Urinary bladder (tissue), 4 donors: ENCODE data around the gene PPP2R2D. TPM values are rescaled to one million over a fixed set of nuclear protein-coding genes. Genes with fewer than 3 reads are reported as not detected.
"Not testable (repeated sequence)": the region's sequence is repeated elsewhere in the genome, so short reads cannot be mapped to it uniquely, and the experiment has no call there.

ENCODE experiments used
- DNase-seq: peaks from one replicate; pipeline ENCODE4 v3.0.0-alpha.2; 2015; ENCODE audit errors: extremely low spot score
- H3K27ac ChIP-seq: one replicate; pipeline ENCODE4 v1.5.1; 2013; ENCODE audit warnings: low read depth, mild to moderate bottlenecking, moderate library complexity
- H3K36me3 ChIP-seq: one replicate; pipeline ENCODE4 v1.6.1; 2013; ENCODE audit warnings: mild to moderate bottlenecking, moderate library complexity; ENCODE audit not compliant: insufficient read depth
- H3K4me1 ChIP-seq: one replicate; pipeline ENCODE4 v1.6.1; 2013; ENCODE audit warnings: mild to moderate bottlenecking, moderate library complexity; ENCODE audit not compliant: insufficient read depth
- H3K4me3 ChIP-seq: one replicate; pipeline ENCODE4 v1.5.1; 2013; ENCODE audit warnings: low read depth, low read length
- WGBS: extraction: QIAGEN DNeasy Blood & Tissue Kit; methylation state at CpG from one replicate; pipeline ENCODE4 v1.1.7; 2013; 5-methylcytosine and 5-hydroxymethylcytosine counted together
- polyA plus RNA-seq: library from polyadenylated mRNA; stranded (reverse); fragments of 200-250 nt; gene quantifications from one replicate; pipeline ENCODE4 v1.2.3, GENCODE V29; 2013
- total RNA-seq: library from RNA; depleted of rRNA; stranded (reverse); fragments of >200 nt; gene quantifications from one replicate; pipeline ENCODE4 v1.2.3, GENCODE V29; 2014
- donor health status: healthy with polysubstance abuse.
- donor health status: healthy.

Gene PPP2R2D
- total and polyA plus RNA-seq, 2 donors: 25.1 to 44.7 TPM

DNA sequence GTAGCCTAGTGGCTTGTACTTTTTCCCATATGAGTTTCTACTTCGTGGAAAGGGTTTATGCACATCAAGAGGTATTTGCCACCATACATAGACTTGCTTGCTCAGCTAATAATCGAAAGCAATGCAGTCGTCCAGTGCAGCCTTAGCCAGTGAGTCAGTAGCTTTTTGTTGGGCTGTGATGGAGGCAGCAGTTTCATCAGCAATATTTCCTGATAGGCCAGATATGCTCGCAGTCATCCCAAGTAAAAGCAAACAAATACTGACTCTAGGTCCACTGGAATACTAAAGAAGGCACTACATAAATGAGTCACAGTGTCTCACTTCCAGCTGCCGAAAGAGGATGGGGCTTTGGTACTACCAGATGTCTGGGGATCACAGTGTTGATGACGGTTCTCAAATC is 83.0 kb downstream of the PPP2R2D start:
- no peaks in the 10 kb centered on the region for H3K36me3 ChIP-seq
- no peaks in the 10 kb centered on the region for H3K4me1 ChIP-seq
- 72% methylated on average over 6 of the region's 6 CpGs for WGBS
- H3K4me3 ChIP-seq: no peak overlapping the region
- no peak overlapping the region for H3K27ac ChIP-seq
- no peak for DNase-seq

DNA sequence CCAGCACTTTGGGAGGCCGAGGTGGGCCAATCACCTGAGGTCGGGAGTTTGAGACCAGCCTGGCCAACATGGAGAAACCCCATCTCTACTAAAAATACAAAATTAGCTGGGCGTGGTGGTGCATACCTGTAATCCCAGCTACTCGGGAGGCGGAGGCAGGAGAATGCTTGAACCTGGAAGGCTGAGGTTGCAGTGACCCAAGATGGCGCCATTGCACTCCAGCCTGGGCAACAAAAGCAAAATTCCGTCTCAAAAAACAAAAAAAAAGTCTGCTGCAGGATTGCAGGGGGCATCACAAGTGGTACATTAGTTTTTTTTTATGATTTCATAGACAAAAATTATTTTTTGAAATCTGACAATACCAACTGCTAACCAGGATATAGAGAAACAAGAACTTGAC is 86.0 kb downstream of the PPP2R2D start:
- not testable (repeated sequence) for H3K27ac ChIP-seq, H3K4me3 ChIP-seq, H3K4me1 ChIP-seq, H3K36me3 ChIP-seq, DNase-seq
- WGBS: 96% methylated on average over 7 of the region's 7 CpGs

DNA sequence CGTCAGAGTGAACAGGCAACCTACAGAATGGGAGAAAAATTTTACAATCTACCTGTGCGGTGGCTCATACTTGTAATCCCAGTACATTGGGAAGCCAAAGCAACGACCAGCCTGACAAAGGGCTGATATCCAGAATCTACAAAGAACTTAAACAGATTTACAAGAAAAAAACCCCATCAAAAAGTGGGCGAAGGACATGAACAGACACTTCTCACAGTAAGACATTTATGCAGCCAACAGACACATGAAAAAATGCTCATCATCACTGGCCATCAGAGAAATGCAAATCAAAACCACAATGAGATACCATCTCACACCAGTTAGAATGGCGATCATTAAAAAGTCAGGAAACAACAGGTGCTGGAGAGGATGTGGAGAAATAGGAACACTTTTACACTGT is 86.5 kb downstream of the PPP2R2D start:
- not testable (repeated sequence) for H3K27ac ChIP-seq, H3K4me3 ChIP-seq, H3K36me3 ChIP-seq, H3K4me1 ChIP-seq, DNase-seq
- WGBS: 93% methylated on average over 4 of the region's 5 CpGs

DNA sequence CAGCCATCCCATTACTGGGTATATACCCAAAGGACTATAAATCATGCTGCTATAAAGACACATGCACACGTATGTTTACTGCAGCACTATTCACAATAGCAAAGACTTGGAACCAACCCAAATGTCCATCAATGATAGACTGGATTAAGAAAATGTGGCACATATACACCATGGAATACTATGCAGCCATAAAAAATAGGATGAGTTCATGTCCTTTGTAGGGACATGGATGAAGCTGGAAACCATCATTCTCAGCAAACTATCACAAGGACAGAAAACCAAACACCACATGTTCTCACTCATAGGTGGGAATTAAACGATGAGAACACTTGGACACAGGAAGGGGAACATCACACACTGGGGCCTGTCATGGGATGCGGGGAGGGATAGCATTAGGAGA is 87.0 kb downstream of the PPP2R2D start:
- not testable (repeated sequence) for H3K4me3 ChIP-seq, DNase-seq, H3K27ac ChIP-seq, H3K36me3 ChIP-seq, H3K4me1 ChIP-seq
- WGBS: 96% methylated on average over 2 of the region's 3 CpGs

DNA sequence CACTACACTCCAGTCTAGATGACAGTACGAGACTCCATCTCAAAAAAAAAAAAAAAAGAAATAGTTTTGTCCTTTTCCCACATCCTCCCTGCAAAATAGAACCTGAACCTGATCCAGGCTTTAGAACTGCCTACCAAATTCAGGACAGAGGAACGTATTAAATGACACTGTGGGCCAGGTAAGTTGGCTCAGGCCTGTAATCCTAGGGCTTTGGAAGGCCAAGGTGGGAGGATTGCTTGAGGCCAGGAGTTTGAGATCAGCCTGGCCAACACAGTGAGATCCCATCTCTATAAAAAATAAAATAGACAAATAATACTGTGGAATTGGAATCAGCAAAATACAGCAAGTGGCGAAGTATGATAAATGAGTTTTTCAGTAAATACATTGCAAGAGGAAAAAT is 90.9 kb downstream of the PPP2R2D start:
- no peak overlapping the region for H3K4me3 ChIP-seq
- H3K36me3 ChIP-seq: no peaks in the 10 kb centered on the region
- WGBS: 90% methylated on average over 3 of the region's 3 CpGs
- no peaks in the 10 kb centered on the region for H3K4me1 ChIP-seq
- no peak for DNase-seq
- no peak overlapping the region for H3K27ac ChIP-seq

DNA sequence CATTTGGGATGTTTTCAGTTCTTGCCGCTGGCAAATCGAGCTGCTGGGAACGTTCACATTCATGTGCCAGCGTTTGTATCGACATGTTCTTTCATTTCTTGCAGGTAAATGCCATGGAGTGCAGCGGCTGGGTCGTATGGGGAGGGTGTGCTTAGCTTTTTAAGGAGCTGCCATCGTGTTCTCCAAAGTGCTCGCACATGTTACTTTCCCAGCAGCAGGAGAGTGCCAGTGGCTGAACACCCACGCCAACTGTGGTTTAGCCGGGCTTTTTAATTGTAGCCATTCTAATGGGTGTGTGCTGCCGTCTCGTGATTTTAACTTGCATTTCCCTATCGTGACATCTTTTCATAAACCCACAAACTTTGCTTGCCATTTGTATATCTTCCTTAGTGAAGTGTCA is 92.5 kb downstream of the PPP2R2D start:
- no peak for DNase-seq
- Histone ChIP-seq H3K4me1 (no peaks in the 10 kb centered on the region), H3K27ac (no peak overlapping the region), H3K36me3 (no peaks in the 10 kb centered on the region), H3K4me3 (no peak overlapping the region)
- 87% methylated on average over 14 of the region's 14 CpGs for WGBS

DNA sequence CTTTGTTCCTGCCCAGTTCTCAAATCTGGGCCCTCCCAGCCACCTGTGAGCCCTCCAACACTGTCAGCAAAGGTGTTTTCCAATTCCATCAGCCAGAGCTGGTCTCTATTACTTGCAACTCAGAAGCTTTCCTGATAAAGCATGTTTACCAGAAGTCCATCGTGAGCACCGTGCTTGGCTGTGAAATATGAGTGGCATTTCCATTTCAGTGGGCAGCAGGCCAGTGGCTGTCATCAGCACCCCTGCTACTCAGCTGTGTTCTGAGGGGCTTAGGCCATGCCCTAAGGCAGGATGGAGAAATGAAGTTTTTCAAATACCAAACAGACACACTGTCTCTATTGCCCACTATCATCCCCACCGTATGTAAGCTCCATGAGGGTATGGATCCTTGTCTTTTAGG is 93.6 kb downstream of the PPP2R2D start:
- DNase-seq: no peak
- H3K36me3 ChIP-seq: no peaks in the 10 kb centered on the region
- H3K4me3 ChIP-seq: no peak overlapping the region
- H3K27ac ChIP-seq: no peak overlapping the region
- WGBS: 48% methylated on average over 3 of the region's 3 CpGs
- no peaks in the 10 kb centered on the region for H3K4me1 ChIP-seq

DNA sequence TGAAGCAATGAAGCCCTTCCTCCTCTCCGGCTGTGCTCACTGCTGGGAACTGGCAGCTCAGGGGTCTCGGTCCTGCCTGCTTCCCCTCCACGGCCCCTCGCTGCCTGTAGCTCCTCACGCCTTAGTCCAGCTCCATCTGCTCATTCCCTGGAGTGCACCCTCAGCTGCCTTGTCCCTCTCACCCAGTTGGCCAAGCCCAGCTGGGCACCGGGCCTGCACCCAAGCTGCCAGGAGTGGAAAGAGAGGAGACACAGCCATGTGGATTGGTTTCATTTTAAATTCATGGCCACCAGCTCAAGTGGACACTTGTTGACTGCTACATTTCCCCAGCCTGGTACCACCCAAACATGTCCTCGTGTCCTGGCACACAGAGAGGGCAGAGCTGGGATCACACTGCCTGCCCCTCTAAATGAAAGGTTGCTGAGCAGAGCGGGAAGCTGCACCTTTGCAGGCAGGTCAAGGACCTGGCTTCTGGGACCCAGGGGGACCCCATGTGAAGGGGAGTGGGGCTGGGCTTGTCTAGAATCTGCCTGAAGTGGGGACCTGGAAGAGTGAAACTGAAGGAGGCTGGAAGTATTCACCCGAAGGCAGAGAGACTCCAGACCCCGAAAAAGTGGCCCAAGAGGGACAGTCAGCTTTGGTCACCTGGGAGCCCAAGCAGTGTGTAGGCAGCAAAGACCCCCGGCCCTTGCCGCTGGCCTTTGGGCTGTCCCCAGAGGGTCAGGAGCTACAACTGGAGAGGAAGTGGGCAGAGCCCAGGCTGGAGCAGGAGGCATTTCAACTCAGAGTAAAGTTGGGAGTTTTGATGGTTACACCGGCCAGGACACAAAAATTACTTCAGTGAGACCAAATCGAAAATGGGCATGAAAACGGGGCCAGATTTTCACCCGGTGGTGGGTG is 95.9 kb downstream of the PPP2R2D start:
- DNase-seq: no peak
- Histone ChIP-seq H3K27ac (no peak overlapping the region), H3K4me3 (no peak overlapping the region), H3K4me1 (no peaks in the 10 kb centered on the region), H3K36me3 (no peaks in the 10 kb centered on the region)
- WGBS: 78% methylated on average over 16 of the region's 16 CpGs

DNA sequence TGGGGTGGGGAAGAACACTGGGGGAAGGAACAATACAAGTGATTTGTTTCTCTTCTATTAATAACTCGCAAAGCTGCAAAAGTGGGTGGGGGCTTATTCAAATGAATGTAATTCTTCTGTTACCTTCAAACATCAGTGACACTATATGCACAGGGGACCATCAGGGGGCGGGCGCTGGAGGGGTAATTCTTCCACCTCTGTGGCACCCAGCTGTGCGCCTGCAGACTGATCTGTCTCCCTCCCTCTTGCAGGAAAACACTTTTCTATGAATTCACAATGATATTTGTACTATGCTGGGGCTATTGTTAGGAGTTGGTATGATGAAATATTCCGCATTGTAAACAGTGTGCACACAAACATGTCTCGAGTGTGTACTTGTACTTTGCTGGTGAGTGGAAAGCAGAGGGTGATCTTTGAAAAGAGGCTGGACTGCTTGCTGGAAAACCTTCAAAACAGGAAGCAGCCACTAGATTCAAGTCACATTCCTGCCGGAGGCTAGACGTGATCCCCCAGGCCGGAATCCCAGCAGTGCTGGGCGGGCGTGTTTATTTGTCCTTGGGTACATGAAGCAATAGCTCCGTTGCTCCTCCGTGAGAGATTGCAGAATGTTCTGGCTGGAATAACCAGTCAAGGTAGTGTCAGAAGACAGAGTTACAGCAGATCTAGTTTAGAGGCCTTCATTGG is 96.7 kb downstream of the PPP2R2D start:
- peak; percentile 59 for DNase-seq
- no peak overlapping the region for H3K4me3 ChIP-seq
- 33% methylated on average over 13 of the region's 13 CpGs for WGBS
- H3K4me1 ChIP-seq: no peaks in the 10 kb centered on the region
- peak overlapping the region; percentile 87 for H3K27ac ChIP-seq
- H3K36me3 ChIP-seq: no peaks in the 10 kb centered on the region

DNA sequence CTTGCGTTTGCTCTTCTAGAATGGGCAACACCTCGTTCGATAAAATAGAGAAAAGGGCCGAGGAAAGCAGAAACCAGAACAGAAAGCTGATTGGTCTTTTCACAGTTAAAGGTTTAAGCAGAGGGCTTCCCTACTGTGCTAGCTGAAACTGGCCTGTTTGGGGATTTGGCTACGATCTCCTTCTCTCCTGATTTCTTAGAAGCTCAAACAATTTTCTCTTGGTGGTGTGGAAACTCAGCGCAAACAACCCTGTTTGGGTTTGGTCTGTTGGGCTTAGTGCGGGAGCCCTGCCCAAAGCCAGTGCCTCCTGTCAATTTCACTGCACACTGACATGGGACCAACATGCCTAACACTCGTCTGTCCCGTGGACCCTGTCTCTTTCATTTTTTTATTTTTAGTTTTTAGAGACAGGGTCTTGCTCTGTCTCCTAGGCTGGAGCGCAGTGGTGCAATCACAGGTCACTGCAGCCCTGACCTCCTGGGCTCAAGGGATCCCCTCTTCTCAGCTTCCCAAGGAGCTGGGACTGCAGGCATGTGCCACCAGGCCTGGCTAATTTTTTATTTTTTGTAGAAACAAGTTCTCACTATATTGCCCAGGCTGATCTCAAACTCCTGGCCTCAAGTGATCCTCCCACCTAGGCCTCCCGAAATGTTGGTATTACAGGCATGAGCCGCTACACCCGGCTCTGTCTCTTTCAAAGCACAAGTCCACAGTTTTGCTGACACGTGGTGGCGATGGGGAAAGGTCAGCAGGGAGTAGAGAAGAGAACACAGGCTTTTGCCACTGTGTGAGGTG is 97.4 kb downstream of the PPP2R2D start:
- H3K27ac ChIP-seq: peak overlapping the region; percentile 87
- WGBS: 65% methylated on average over 15 of the region's 15 CpGs
- DNase-seq: no peak
- H3K4me1 ChIP-seq: no peaks in the 10 kb centered on the region
- no peaks in the 10 kb centered on the region for H3K36me3 ChIP-seq
- H3K4me3 ChIP-seq: no peak overlapping the region

DNA sequence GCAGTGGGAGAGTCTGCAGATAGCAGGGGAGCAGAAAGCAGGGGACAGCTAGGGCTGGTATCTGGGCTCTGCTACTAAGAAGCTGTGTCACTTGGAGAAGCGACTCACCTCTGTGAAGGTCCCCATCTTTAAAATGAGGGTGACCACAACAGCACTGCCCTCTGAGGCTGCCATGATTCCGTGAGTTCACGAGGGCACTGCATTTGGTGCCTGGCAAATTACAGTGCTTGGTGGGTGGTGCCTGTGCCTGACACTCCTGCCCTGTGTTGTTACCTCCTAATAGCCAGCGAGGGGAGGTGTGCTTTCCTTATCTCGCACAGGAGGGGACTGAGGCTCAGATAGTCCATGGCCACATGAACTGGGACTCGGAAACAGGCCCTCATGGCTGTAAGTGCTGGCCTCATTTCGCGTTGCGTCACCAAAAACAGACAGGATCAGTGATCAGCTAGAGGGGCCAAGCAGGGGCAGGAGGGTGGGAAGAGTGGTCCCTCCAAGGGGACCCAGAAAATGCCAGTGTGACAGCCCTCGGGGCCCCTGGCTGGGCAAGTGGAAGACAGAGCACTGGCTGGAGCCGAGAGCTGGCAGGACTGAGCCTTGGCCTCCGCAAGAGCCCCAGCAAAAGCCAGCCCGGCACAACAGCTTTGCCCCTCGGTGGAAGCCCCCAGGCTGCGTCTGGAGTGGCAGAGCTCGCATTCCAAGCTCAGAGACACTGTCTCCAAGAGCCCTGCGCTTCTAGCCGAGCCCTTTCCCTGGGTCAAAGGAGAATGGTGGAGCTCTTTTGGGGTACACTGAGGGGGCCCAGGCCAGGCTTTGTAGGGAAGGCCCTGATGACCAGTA is 98.3 kb downstream of the PPP2R2D start:
- H3K4me1 ChIP-seq: no peaks in the 10 kb centered on the region
- no peaks in the 10 kb centered on the region for H3K36me3 ChIP-seq
- DNase-seq: no peak
- no peak overlapping the region for H3K4me3 ChIP-seq
- no peak overlapping the region for H3K27ac ChIP-seq
- WGBS: 93% methylated on average over 18 of the region's 18 CpGs

DNA sequence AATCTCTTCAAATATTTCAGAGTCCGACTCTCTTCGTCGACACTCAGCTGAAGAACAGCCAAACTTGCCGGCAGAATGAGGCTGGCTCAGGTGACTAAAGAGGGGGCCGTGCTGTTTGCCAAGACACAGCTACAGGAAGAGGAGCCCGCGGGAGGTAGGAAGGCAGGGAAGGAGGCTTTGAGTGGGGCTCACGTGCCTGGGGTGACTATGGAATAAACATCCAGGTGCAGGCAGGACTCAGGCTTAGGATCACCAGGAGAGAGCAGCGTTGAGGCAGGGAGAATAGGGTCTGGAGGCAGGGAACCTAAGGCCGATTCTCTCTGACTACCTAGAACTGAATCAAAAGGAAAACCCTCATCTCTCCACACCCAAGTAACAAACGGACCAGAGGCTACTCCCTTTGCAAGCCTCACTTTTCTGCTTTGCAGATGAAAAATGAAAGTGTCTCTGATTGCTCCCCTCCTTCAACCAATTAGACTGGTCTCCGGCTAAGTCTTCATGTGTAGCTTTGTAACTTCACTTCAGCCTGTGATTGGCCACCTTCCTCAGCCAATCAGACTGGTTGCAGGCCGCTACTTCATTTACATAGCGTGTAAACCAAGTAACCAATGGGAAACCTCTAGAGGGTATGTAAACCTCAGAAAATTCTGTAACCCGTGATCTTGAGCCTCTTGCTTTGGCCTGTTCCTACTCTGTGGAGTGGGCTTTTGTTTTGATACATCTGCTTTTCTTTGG is 100.6 kb downstream of the PPP2R2D start:
- WGBS: 61% methylated on average over 15 of the region's 15 CpGs
- no peak overlapping the region for H3K27ac ChIP-seq
- no peaks in the 10 kb centered on the region for H3K36me3 ChIP-seq
- H3K4me1 ChIP-seq: no peaks in the 10 kb centered on the region
- H3K4me3 ChIP-seq: no peak overlapping the region
- no peak for DNase-seq
